Activated naive CD8-positive, alpha-beta T cell treated with anti-CD3 and anti-CD28 coated beads, Interleukin-2, amount 50 U/mL, for 16 hours (primary cell): Measurements from ENCODE around the gene RAP1GAP.
"Not testable (repeated sequence)": the region's sequence is repeated elsewhere in the genome, so short reads cannot be mapped to it uniquely, and the experiment has no call there.

Source experiments
- DNase-seq: peaks from one replicate; pipeline ENCODE4 v3.0.0-alpha.2; 2020; ENCODE audit warnings: low read depth, low spot score

RAP1GAP gene

DNA sequence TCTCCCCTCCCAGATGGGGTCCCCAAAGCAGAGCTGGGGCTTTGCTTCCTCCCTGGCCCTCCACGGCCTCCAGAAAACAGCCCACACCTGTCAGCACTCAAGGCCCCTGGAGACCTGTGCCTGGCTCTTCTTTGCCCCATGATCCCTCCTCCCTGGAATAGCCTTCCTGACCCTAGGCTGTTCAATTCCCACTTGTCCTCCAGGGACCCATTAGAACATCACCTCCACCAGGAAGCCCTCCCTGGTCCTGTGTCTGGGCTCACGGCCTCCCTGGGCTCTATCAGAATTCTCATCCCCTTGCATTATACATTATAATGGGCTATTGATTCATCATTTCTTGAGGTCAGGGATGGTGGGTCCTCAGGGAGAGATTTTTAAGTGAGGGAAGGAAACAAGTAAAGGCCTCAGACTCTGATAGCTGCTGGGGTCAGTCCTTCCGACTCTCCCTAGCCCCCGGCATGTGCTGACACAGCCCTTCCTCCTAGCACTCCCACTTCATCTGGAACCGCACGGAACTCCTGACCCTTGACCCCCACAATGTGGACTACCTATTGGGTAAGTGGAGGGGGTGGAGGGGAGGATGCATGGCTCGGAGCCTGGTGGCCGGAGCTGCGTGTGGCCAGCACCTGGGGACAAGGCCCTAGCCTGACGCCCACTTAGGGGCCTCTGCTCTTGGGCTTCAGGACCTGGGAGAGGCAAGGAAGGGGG, 99.2 kb downstream of the RAP1GAP start:
- DNase-seq, result no peak

DNA sequence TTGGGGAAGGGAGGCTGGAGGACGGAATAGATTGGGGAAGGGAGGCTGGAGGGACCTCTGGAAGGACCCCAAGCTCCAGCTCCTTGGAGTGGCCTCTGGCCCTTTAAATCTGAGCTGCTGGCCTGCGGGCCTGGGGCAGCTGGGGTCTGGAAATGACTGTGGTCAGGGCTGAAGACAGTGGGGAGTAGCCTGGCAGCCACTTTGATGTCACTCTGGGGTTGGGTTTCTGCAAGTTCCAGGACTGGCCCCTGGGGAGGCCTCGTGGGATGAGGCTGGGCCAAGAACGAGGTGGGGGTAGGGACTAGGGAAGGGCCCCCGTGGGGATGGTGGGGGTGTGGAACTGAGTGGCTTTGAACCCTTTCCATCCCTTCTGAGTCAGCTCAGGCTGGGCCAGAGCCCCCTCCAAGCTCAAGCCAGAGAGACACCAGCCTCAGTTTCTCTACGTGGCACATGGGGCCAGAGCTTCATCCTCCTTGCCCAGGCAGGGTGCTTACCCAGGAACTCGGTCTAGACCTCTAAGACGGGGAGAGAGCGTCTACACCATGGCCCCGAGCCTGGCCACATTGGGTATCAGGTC, 100.3 kb downstream of the RAP1GAP start:
- DNase-seq, result no peak

DNA sequence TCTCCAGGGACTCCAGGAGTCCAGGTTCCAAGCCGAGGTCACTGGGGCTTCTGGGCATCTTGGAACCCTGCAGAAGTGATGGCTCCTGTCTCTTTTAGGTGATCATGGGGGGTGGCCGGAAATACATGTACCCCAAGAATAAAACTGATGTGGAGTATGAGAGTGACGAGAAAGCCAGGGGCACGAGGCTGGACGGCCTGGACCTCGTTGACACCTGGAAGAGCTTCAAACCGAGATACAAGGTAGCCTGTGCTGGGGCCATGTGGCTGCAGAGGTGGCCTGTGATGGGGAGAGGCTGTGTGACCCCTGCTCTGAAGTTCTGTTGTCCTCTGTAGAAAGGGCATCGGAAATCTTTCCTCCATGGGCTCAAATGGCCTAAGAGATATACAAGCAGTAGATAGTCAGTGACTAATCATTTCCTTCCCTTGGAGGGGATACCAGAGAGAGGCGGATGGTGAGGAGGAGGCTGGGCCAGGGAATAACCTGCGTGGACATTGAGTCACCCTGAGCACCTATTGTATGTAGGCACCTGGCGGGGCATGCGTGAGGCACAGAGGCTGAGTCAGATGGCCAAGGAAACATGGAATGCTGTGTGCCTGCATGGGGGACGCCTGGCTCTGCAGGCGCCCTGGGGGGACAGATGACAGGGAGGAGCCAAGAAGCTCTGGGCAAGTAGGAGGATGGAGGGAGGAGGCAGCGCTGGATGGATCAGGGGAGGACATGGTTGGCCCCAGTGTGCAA, 101.0 kb downstream of the RAP1GAP start:
- DNase-seq, result no peak

DNA sequence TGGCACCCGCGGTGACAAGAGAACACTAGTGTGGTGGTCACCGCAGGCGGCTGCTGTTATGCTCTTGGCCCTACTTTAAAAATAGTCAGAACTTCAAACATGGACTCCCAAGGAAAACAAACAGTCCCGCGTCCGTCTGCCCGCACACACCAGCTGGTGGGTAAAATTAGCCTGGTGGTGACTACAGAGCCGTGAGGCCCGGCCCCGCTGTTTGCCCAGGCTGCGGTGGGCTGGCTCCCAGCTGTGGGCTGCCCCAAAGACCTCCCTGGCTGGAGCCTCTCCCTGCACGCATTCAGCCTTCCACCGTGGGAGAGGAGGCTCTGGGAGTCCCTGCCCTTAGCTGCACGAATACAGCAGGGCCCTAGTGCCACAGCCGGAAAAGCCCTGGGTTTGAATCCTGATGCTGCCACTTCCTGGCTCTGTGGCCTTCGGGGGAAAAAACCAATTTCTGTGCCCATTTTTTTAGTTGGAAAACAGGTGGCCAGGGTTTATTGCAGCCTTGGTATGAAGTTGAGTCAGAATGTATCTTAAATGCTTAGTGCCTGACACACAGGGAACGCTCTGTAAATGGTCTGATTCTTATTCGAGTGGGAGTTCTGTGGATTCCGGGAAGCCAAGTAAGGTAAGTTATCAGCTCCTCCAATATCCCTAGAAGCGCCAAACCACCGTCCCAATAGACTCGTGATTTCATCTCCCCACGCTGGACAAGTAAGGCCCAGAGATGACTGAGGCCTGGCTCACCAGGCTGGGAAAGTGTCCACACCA, 101.7 kb downstream of the RAP1GAP start:
- DNase-seq, result no peak

DNA sequence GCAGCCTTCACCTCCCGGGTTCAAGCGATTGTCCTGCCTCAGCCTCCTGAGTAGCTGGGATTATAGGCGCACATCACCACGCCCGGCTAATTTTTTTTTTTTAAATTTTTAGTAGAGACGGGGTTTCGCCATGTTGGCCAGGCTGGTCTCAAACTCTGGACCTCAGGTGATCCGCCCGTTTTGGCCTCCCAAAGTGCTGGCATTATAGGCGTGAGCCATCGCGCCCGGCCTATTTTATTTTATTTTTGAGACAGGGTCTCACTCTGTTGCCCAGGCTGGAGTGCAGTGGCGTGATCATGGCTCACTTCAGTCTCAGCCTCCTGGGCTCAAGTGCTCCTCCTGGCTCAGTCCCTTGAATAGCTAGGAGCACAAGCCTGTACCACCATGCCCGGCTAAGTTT, 102.8 kb downstream of the RAP1GAP start:
- DNase-seq, result not testable (repeated sequence)

DNA sequence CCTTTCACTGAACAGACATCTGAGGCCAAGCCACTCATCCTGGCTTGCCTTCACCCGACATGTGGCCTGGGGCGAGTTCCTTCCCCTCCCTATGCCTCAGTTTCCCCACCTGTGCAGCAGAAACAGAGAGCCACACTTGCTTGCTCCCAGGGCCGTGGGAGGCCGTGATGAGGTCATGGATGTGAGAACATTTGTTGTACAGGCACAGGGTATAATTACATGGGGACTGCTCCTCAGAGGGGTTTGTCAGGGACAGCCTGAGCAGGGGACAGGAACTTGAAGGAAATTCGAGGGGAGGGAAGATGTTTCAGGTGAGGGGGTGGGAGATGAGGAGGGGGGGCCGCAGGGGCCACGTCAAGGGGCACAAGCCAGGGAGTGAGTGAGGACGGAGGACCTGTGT, 103.9 kb downstream of the RAP1GAP start:
- DNase-seq, result no peak

DNA sequence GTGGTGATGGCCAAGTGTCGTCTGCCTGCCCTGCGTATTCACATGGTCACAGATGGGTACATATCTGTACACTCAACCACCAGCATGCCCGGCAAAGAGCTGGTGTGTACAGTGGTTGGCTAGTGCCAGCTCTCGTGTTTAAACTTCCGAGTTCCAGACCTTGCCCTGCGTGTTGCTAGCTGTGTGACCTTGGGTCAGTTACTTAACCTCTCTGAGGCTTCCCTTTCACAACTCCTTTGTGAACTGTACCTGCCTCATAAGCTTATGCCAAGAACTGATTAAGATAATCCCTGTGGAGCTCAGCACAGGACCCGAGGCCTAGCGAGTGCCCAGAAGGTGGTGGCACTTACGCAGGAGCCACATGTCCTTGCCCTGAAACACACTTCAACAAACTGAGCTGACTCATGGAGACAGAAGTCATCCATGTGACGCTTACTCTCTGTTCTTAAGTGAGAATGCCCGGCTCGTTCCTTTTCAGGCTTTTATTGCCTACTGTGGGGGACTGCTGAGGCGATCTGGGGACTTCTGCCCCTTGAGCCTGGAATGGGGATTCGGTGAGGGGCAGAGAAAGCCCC, 104.5 kb downstream of the RAP1GAP start:
- DNase-seq, result no peak

DNA sequence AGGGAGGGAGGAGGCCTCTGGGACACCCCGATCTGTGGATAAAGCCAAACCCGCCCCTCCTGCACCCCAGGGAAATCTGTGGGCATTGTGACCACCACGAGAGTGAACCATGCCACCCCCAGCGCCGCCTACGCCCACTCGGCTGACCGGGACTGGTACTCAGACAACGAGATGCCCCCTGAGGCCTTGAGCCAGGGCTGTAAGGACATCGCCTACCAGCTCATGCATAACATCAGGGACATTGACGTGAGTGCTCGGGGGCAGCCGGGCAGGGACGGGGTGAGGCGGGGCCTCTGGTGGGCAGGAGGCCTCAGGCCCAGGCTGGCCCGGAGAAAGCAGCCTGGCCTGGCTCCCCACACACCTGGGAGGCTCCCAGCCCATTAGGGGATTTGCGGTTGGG, 105.2 kb downstream of the RAP1GAP start:
- DNase-seq, result no peak

DNA sequence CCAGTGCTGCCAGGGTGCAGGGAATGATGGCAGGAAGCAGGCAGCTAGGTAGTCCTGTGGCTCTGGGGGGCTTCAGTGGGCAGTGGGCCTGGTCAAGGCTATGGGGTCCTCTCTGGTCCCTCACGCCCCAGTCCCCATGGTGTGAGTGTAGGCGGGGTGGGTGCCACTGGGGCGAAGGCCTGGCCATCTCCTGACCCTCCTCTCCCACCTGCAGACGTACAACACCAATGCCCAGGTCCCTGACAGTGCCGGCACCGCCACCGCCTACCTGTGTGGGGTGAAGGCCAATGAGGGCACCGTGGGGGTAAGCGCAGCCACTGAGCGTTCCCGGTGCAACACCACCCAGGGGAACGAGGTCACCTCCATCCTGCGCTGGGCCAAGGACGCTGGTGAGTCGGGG, 106.3 kb downstream of the RAP1GAP start:
- no peak for DNase-seq

DNA sequence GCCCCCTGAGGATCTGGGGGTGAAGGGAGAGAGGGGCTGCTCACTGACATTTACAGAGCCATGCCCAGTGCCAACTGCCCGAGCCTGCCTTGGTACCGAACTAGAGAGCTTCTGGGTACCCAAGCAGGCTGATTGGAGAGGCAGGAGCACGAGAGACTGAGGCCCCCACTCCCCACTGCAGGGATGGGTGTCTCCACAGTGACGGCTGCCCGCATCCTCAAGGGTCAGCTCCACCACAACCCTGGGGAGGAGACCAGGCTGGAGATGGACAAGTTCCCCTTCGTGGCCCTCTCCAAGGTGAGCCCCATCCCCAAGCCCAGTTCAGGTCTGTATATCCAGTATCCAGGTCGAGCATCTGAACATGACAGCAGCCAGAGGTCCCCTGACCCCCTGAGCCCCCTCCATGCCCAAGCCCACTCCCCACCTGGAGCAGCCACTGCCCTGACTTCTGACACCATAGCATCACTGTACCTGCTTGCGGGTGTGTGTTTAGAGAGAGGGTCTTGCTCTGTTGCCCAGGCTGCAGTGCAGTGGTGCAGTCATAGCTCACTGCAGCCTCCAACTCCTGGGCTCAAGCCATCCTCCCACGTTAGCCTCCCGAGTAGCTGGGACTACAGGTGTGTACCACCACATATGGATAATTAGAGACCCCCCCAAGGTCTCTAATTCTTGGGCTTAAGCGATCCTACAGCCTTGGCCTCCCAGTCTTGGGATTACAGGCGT, 108.1 kb downstream of the RAP1GAP start:
- DNase-seq, result no peak

DNA sequence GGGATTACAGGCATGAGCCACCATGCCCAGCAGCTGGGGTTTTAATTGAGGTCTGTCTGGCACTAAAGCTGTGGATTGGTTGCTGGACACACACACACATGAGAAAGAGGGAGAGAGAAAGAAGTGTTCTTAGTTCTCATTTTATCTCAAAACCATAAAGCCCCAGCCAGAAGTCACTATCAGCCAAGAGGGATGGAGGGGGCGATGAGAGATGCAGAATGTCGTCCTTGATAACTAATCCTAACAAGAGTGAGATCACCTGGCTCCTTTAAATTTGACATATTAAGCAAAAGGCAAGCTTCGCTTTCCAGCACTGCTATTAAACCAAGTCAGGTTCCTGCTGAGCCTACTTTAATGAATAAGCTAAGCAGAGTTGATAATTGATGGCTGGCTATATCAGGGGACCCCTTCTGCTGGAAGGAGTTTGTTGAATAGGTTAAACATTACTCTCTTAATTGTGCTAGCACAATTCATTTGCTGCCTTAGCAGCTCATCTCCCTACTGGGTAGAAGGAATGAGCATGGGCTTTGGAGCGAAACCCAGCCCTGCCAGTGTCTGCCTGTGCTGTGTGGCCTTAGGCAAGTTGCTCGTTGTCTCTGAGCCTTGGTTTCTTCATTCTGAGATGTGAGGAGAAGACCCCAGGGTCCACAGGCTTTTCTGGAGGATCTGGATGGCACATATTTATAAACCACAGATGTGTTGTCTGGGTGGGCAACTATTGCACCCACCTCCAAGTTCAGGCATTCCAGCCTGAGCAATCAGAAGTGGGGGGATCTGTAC, 109.2 kb downstream of the RAP1GAP start:
- no peak for DNase-seq

DNA sequence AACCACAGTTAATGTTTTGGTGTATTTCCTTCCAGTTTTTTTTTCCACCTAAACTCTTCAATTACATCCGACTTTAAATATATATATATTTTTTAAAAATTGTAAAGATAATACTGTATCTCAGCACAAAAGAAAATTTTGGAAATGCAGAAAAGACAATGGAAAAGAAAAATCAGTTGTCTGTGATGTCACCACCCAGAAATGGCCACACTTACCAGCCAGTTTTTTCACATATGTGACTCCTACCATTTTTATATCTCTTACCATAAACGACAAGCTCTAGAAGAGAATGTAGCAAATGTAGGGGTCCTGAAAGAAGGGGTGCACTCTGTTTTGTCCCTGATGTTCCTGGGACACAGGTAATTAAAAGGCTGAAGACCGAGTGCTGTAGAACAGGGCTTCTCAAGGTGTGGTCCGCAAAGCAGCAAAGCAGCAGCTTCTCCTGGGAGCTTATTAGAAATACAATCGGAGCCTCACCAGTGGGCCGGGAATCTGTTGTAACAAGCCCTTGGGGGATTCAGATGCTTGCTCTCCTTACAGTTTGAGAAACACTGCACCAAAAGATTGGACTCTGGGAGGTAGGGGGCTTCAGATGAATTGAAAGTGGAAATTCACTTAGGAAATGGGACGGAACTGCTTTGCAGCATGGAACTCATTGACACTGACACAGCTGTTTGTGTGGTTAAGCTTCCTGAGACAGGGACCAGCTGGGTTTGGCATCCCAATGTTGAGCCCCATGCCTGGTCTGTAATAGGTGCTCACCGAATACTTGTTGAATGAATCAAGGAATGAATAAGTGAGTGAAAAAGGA, 115.8 kb downstream of the RAP1GAP start:
- DNase-seq, result no peak

DNA sequence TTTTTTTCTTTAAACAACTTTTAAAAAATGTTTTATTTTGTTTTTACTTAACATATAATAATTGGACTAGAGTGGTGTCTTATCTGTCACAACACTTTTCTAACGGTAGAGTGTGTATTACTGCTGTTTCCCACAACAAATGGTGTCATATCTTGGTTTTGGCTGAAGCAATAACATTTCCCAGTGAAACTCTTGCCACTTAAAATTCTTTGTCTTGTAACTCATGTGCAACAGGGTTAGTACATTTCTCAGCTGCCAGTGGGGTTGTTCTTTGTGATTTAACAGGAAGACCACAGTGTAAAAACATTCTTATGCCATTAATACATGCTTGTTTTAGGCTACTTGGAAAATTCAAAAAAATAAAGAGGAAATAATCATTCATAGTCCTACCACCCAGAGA, 116.4 kb downstream of the RAP1GAP start:
- DNase-seq, result no peak

DNA sequence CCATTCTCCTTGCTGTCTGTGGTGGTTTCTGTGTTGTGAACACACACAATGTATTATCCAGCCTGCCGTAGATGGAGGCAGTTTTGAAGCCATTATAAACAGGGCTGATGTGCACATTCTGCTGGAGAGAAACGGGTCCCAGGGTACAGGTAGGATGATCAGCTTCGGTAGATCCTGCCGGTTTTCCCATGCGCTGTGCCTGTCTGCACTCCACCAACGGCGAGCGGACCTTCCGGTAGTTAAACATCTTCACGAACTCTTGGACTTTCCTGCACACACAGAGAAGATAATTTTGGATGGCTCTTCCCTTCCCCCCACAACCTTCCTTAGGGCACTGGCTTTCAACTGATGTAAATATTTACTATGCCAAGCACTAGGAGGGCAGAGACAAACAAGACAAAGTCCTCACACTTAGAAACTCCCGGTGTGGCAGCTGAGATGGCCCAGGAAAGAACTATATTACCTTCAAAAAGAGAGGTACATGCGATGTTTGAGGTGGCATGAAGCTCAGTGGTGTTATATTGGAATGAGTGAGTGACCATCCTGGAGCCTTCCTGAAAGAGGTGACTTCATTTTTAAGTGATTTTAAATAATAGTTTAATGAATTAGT, 118.2 kb downstream of the RAP1GAP start:
- DNase-seq, result no peak

DNA sequence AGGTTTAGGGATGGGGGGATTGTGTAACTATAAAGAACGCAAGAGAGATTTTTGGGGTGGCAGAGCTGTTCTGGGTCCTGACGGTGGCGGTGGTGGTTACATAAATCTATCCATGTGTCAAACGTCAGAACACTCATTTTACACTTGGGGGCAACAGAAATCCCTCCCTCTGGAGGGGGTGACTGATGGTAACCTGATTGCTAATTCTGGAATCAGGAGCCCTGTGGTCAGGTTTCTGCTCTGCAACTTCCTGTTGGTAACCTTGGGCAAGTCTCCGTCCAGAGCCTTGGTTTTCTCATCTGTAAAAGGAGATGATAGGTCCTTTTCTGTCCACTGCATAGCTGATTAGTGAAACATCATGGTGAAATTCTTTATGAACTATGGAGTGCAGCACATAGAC, 119.1 kb downstream of the RAP1GAP start:
- DNase-seq, result no peak

DNA sequence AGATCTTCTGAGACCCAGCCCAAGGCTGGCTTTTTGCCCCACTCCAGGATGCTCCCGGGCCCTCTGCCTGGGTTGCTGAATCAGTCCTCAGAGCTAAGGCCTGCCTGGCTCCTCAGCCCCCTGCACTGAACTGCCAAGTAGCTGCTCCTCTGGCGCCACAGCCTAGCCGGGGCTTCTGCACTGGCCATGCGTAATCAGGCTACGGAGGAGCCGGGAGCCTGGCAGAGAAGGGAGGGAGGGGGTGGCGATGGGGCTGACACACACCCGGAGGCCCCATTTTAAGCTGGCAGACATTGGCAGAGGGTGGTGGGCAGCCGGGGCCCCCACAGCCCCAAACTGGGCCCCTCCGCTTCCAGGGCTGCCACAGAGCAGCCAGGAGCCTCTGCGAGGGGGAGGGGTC, 121.3 kb downstream of the RAP1GAP start:
- DNase-seq, result no peak
